Daoy (cell line): ENCODE measurements around the gene GJC3. TPM values are rescaled to one million over a fixed set of nuclear protein-coding genes. Genes with fewer than 3 reads are reported as not detected.
"Not testable (repeated sequence)": the region's sequence is repeated elsewhere in the genome, so short reads cannot be mapped to it uniquely, and the experiment has no call there.

Experiments
- DNase-seq: peaks from one replicate; pipeline ENCODE4 v3.0.0-alpha.2; 2015; ENCODE audit warnings: low read depth
- total RNA-seq: library from RNA; depleted of rRNA; stranded (reverse); fragments of >200 nt; shearing (Covaris generic); gene quantifications from 2 replicates; pipeline ENCODE4 v1.2.3, GENCODE V29; 2014; rRNA removed

GJC3 gene, protein sequence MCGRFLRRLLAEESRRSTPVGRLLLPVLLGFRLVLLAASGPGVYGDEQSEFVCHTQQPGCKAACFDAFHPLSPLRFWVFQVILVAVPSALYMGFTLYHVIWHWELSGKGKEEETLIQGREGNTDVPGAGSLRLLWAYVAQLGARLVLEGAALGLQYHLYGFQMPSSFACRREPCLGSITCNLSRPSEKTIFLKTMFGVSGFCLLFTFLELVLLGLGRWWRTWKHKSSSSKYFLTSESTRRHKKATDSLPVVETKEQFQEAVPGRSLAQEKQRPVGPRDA
- not detected in 2 replicates for total RNA-seq

DNA sequence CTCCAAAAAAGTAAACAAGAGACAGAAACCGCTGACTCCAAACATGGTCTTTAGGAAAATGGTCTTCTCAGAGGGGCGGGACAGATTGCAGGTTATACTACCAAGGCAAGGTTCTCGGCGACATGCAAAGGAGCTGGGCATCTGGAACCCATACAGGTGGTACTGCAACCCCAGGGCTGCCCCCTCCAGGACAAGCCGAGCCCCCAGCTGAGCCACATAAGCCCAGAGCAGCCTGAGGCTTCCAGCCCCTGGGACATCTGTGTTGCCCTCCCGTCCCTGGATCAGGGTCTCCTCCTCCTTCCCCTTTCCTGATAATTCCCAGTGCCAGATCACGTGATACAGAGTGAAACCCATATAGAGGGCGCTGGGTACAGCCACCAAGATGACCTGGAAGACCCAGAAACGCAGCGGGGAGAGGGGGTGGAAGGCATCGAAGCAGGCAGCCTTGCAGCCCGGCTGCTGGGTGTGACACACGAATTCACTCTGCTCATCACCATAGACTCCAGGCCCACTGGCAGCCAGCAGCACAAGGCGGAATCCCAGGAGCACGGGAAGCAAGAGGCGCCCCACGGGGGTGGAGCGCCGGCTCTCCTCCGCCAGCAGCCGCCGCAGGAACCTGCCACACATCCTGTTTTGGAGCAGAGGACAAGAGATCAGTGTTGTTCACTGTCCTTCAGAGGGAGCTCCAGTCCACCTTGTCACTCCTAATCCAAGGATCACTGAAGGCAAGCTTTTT lies at the start of gene GJC3:
GJC3 (minus strand) TSS at position 627 of the 736 bp plus-strand sequence; CDS start at position 627, 0 bp downstream.
- DNase-seq, result peak; percentile 81

DNA sequence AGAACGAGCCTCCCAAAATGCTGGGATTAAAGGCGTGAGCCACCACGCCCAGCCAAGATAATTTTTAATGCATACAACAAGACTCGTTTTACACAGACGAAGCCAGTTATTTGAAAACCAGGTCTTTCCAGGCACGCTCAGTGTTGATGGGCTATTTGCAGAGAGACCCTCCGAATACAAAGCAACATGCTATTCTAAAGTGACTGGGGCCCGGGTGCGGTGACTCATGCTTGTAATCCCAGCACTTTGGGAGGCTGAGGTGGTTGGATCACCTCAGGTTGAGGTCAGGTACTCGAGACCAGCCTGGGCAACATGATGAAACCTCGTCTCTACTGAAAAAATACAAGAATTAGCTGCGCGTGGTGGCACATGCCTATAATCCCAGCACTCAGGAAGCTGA lies 47.2 kb upstream of the GJC3 start:
- peak; percentile 39 for DNase-seq

DNA sequence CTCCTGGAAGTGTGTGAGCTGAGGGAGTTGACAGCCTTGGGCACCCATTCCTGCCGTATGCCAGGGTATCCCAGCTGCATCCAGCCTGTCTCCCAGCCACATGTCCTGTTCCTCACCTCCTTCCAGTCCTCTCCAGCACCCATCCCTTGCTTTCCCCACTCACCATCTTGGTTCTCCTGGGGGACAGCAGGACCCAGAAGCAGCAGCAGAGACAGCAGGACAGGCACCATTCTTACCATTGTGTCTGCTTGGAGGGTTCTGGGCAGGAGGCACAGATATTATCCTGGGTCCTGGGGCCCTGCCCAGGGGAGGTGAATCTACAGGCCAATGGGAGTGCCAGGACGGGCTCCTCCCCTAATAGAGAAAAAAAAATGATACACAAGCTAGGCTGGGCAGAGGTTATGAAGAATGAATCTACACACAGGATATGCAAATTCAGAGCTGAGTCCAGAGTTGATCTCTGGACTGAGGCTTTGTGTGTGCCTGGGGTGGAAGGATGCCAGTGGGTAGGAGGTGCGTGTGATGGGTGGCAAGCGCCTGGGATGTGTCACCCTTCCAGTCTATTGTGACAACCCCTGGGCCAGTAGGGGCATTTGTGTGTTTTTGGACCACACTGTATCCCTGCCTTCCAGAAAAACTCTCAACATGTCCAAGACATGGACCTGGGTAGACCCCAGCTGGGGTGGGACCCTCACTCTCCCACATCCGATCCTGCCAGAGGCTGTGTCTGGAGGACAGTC lies 46.5 kb upstream of the GJC3 start, which contains the start of gene AZGP1:
AZGP1 (minus strand) TSS at position 250 of the 740 bp plus-strand sequence; CDS start at position 239, 11 bp downstream.
- DNase-seq, result peak; percentile 75

DNA sequence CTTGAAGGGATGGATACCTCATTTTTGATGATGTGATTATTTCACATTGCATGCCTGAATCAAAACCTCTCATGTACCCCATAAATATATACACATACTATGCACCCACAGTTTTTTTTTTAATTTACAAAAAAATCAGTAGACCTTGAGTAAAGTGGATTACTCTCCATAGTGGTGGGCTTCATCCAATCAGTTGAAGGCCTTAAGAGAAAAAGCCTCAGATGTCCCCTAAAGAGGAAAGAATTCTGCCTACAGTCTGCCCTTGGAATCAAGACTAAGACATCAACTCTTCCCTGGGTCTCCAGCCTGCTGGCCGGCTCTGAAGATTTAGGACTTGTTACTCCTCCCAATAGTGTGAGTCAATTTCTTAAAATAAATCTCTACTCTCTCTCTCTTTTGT lies 45.3 kb upstream of the GJC3 start:
- DNase-seq, result no peak

DNA sequence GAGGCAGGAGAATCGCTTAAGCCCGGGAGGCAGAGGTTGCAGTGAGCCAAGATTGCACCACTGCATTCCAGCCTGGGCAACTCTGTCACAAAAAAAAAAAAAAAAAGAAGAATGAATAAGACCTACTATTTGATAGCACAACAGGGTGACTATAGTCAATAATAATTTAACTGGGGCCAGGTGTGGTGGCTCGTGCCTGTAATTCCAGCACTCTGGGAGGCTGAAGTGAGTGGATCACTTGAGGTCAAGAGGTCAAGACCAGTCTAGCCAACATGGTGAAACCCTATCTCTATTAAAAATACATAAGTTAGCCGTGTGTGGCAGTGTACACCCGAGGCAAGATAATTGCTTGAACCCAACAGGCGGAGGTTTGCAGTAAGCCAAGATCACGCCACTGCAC lies 44.4 kb upstream of the GJC3 start:
- not testable (repeated sequence) for DNase-seq

DNA sequence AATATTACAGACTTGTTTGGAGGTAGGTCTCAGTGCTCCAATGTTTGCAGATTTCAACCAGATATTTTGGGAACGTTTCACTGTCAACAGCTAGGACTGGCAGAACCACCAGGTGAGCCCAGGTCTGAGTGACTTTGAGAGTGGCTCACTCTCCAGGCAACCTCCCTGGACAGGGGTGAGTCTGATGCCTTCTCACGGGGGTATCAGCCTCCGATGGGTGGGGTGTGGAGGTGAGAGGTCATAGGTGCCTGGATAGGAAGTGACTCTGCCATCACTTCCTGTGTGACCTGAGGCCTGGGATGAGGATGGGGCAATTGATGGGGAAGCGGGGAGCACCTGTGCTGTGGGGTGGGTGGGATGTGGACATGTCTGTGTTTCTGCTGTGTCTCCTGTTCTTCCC lies 41.8 kb upstream of the GJC3 start:
- DNase-seq, result no peak

DNA sequence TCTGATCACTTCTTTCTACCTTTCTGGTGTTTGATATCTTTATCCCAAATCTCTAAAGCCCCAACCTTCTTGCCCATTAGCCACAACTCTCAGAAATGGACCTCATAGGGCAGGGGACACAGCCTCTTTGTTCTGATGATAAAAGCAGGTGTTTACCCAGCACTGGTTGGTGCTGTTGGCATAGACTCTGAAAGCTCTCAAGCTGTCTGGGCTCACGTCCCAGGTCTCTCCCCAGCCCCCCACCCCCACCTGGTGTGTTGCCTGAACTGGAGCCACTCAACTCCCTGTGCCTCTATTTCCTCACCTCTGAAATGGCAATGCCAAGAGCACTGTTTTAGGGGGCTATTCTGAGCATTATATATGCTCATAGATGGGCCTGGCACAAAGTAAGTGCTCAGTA lies 40.4 kb upstream of the GJC3 start:
- not testable (repeated sequence) for DNase-seq

DNA sequence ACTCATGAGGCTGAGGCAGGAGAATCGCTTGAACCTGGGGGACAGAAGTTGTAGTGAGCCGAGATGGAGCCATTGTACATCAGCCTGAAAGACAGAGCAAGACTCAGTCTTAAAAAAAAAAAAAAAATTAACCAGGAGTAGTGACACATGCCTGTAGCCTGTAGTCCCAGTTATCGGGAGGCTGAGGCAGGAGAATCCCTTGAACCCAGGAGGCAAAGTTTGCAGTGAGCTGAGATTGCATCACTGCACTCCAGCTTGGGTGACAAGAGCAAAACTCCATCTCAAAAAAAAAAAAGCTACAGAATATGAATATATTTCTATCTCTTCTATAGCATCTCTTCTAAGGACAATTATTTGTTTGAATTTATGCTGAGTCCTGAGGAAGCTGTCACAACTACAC lies 39.9 kb upstream of the GJC3 start:
- no peak for DNase-seq

DNA sequence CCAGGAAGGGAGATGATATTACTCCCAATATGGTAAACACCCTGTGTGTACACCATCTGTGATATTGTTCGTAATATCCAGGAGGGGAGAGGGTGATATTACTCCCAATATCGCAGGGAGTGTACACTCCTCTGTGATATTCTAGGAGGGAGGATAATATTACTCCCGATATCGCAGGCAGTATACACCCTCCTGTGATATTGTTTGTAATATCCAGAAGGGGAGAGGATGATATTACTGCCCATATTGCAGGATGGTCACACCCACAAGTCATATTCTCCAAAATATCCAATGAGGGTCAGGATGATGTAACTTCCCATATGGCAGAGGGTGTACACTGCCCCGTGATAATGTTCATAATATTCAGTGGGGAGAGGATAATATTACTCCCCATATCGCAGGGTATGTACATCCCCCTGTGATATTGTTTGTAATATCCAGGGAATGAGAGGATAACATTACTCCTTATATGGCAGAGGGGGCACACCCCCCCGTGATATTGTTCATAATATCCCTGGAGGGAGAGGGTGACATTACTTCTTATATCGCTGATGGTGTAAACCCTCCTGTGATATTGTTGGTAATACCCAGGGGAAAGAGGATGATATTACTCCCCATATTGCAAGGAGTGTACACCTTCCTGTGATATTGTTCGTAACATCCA lies 29.3 kb upstream of the GJC3 start:
- no peak for DNase-seq

DNA sequence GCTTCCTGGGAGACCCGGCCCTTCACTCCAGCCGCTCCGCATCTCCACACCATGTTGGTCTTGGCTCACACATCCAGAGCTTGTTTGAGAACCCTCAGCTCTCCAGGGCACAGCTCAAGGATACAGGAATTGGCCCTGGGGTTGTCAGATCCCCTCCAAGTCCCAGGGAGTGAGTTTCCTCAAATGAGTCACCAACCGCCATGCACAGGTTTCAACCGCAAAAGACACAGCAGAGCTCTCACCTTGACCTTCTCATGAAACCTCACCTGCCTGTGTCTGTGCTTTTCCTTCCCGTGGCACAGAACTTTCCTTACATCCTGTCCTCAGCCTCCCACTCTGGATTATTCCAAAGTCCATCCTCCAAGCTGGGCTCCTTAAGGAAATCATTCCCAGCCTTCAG lies 25.8 kb upstream of the GJC3 start:
- peak; percentile 20 for DNase-seq

DNA sequence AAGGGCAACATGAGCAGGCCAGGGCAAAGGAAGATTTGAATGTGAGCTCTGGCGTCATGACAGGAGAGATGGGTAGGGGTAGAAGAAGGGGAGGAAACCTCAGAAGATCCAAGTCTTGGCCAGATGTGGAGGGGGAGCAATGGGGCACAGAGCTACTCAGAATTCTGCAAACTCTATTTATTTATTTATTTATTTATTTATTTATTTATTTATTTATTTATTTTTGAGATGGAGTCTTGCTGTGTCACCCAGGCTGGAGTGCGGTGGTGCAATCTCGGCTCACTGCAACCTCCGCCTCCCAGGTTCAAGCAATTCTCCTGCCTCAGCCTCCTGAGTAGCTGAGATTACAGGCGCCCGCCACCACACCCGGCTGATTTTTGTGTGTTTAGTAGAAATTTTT lies 25.2 kb upstream of the GJC3 start:
- DNase-seq, result not testable (repeated sequence)

DNA sequence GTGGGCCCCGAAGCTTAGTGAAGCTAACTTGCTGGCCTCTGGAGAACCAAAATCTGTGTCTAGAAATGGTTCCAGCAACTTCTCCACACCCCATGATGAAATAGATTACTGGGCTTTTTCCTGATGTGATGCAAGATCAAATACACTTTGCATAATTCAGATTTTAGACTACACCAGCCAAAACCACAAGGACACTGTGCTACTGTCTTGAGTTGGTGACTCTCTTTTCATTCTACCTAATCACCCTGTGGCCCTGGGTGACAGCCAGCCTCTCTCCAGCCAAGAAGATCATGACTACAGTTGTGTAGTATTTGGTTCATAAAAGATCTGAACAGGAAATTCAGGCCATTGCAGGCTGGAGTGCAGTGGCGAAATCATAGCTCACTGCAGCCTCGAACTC lies 24.2 kb upstream of the GJC3 start:
- no peak for DNase-seq

DNA sequence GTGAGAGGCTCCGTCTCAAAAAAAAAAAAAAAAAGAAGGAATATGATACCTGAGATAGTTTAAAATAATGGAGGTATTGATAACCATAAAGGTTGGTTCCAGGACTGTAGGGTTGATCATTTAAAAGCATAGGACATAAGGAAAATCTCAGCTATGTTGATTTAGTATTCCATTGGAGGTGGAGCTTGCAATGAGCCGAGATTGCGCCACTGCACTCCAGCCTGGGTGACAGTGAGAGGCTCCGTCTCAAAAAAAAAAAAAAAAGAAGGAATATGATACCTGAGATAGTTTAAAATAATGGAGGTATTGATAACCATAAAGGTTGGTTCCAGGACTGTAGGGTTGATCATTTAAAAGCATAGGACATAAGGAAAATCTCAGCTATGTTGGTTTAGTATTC lies 23.2 kb upstream of the GJC3 start:
- DNase-seq, result not testable (repeated sequence)

DNA sequence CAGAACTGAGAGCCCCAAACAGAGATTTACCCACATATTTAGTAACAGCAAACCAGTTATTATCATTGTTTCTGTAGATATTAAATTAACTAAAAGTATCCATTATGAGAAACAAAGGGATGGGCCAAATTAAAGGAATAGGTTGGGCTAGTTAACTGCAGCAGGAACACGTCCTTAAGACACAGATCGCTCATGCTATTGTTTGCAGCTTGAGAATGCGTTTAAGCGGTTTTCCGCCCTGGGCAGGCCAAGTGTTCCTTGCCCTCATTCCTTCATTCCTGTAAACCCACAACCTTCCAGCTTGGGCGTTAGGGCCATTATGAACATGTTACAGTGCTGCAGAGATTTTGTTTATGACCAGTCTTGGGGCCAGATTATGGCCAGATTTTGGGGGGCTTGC lies 21.4 kb upstream of the GJC3 start:
- DNase-seq, result not testable (repeated sequence)

DNA sequence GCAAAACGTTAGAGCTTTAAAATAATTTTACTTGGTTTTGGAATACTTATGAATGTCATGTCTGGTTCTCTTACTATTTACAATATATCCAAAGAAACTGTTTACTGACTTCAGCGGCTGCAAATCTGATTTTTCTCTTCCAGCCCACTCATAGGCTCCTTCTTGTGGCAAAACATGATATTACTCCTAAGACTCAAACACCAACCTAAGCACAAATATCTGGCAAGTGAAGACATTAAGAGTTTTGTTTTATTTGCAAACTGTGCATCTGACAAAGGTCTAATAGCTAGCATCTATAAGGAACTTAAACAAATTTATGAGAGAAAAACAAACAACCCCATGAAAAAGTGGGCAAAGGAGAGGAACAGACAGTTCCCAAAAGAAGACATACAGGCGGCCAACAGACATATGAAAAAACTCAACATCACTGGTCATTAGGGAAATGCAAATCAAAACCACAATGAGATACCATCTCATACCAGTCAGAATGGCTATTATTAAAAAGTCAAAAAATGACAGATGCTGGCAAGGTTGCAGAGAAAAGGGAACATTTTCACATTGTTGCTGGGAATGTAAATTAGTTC lies 20.3 kb upstream of the GJC3 start:
- DNase-seq, result no peak

DNA sequence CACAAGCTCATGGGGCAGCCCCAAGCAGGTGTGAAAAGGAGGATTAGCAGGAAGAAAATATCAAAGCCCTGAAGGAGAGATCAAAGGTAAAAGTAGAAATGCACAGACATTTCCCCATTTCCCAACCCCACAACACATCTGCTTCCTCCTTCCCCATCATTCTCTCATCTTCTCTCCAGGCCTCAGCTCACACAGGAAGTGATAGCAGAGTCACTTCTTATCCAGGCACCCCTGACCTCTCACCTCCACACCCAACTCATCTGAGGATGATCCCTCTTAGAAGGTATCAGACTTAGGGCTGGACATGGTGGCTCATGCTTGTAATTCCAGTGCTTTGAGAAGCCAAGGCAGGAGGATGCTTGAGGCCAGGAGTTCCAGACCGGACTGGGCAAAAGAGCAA lies 18.2 kb upstream of the GJC3 start:
- no peak for DNase-seq

DNA sequence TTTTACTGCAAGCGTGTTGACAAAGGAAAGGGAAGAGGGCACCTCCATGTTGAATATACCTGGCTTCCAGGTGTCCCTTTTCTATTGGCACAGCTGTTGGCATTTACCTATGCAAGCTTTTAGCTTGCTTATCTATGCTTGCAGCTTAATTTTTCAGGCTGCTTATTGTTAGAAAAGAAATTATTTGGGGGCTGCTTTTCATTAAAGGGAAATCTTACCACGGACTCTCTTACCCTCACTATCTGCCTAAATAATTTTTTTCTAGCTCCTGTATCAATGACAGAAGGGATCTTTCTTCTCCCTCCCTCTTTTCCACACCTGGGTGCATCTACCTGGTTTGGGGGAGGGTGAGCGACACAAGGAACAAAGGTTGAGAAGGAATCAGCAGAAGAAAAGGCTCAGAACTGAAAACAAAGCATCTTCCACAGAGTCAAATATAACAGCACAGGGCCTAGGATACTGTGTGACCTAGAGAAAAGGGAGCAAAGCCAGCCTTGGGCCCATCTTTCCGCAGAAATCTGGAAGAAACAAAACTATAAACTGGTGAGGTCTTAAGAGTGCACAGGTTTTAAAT lies 15.2 kb upstream of the GJC3 start:
- no peak for DNase-seq

DNA sequence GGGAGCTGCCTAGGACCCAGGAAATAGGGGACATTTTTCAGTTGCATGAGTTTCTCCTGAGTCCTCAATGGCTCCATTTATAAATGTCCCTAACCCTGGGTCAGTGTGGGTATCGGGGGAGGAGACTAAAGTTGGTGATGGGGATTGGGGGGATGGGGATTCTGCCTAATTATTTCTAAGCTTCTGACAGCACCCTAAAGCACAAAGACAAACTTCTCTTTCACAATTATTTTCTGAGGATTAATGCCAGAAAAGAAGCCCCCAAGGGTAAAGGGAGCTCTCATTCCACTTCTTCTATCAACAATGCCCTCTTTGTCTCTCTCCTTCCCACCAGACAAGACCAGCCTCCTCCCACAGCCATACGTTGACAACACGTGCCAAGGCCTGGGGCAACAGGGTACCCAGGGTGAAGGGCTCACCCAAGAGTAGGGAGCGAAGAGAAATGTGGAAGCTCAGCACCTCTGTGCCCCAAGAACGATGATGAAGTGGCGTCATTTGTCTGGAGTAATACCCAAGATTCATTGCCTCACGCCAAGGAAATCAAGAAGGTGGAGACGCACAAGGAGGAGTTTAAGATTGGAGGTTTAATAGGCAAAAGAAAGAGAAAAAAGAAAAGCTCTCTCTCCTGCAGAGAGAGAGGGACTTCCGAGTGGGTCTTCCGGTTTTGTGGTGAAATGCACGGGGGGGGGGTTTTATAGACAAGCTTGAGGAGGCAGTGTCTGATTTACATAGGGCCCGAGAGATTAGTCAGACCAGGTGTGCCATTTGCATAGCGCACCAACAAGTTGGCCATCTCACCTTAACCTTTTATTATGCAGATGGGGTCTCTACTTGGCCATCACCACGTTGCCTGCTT lies 14.4 kb upstream of the GJC3 start:
- no peak for DNase-seq

DNA sequence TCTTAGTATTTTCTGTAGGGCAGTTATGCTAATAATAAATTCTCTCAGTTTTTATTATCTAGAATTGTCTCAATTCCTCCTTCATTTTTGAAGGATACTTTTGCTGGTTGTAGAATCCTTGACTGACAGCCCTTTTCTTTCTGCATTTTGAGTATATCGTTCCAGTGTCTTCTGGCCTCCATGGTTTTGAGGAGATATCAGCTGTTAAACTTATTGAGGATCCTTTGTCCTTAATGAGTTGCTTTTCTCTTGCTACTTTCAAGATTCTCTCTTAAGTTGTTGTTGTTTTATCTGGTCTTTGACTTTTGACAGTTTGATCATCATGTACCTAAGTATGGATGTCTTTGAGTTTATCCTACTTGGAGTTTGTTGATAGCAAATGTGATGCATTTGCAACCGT lies 8.9 kb upstream of the GJC3 start:
- DNase-seq, result no peak

DNA sequence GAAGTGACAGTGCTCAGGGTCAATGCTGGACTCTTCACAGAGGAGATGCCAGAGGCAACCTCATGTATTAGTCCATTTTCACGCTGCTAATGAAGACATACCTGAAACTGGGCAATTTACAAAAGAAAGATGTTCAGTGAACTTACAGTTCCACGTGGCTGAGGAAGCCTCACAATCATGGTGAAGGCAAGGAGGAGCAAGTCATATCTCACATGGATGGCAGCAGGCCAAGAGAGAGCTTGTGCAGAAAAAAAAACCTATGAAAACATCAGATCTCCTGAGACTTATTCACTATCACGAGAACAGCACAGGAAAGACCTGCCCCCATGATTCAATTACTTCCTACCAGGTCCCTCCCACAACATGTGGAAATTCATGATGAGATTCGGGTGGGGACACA lies 5.6 kb upstream of the GJC3 start:
- not testable (repeated sequence) for DNase-seq
